Measurements from ENCODE around the gene GPC5. TPM values are rescaled to one million over a fixed set of nuclear protein-coding genes. Genes with fewer than 3 reads are reported as not detected.

GPC5 gene
- total RNA-seq, 2 experiments from 2014 or later: 0.06 TPM; not detected in 1

GRCh38 chr13:92196591-92197256 is 798.3 kb downstream of the GPC5 start:
- CTCF ChIA-PET: no interaction called here
- H3K4me3 Mint-ChIP-seq: no peak overlapping the region
- no peaks in the 10 kb centered on the region for H3K36me3 Mint-ChIP-seq (ENCODE audit: low read depth)
- no peak for DNase-seq
- no peaks in the 10 kb centered on the region for H3K4me1 Mint-ChIP-seq
- POLR2A ChIA-PET: no interaction called here
- H3K9me3 Mint-ChIP-seq: no peaks in the 10 kb centered on the region
- H3K27ac Mint-ChIP-seq: no peak overlapping the region
- H3K27me3 Mint-ChIP-seq: no peaks in the 10 kb centered on the region

GRCh38 chr13:92197669-92198068 is 799.2 kb downstream of the GPC5 start:
- H3K27ac Mint-ChIP-seq: no peak overlapping the region
- ChIA-PET POLR2A (no interaction called here), CTCF (no interaction called here)
- no peaks in the 10 kb centered on the region for H3K9me3 Mint-ChIP-seq
- H3K4me3 Mint-ChIP-seq: no peak overlapping the region
- H3K36me3 Mint-ChIP-seq (ENCODE audit: low read depth): no peaks in the 10 kb centered on the region
- no peaks in the 10 kb centered on the region for H3K4me1 Mint-ChIP-seq
- no peak for DNase-seq
- H3K27me3 Mint-ChIP-seq: no peaks in the 10 kb centered on the region

- Mint-ChIP-seq H3K27me3 (no peaks in the 10 kb centered on the region), H3K9me3 (peaks cover 2% of the 10 kb centered on the region), H3K4me1 (no peaks in the 10 kb centered on the region), H3K36me3 (ENCODE audit: low read depth) (no peaks in the 10 kb centered on the region), H3K27ac (no peak overlapping the region), H3K4me3 (no peak overlapping the region)
- ChIA-PET CTCF (no interaction called here), POLR2A (no interaction called here)
- no peak for DNase-seq
Observed at GRCh38 chr13:92218615-92219014, 820.2 kb downstream of the GPC5 start.

GRCh38 chr13:92221916-92222315 is 823.5 kb downstream of the GPC5 start:
- CTCF ChIA-PET: interaction anchor here (0.6 kb wide), 1 partner anchor 32 kb away, joined by 3 read pairs; no protein-coding TSS in a partner anchor
- POLR2A ChIA-PET: no interaction called here
- peaks cover 2% of the 10 kb centered on the region for H3K9me3 Mint-ChIP-seq
- DNase-seq: no peak
- H3K27me3 Mint-ChIP-seq: no peaks in the 10 kb centered on the region
- no peak overlapping the region for H3K27ac Mint-ChIP-seq
- H3K4me3 Mint-ChIP-seq: no peak overlapping the region
- no peaks in the 10 kb centered on the region for H3K4me1 Mint-ChIP-seq
- no peaks in the 10 kb centered on the region for H3K36me3 Mint-ChIP-seq (ENCODE audit: low read depth)

- no peak overlapping the region for H3K4me3 Mint-ChIP-seq
- no peaks in the 10 kb centered on the region for H3K4me1 Mint-ChIP-seq
- H3K27ac Mint-ChIP-seq: no peak overlapping the region
- CTCF ChIA-PET: no interaction called here
- peaks cover 2% of the 10 kb centered on the region for H3K9me3 Mint-ChIP-seq
- no peak for DNase-seq
- POLR2A ChIA-PET: no interaction called here
- no peaks in the 10 kb centered on the region for H3K36me3 Mint-ChIP-seq (ENCODE audit: low read depth)
- no peaks in the 10 kb centered on the region for H3K27me3 Mint-ChIP-seq
Observed at GRCh38 chr13:92224052-92224821, 825.8 kb downstream of the GPC5 start.

- Mint-ChIP-seq H3K4me1 (no peaks in the 10 kb centered on the region), H3K27me3 (no peaks in the 10 kb centered on the region), H3K4me3 (no peak overlapping the region), H3K36me3 (ENCODE audit: low read depth) (no peaks in the 10 kb centered on the region), H3K27ac (no peak overlapping the region), H3K9me3 (peaks cover 2% of the 10 kb centered on the region)
- no peak for DNase-seq
- ChIA-PET POLR2A (no interaction called here), CTCF (no interaction called here)
Observed at GRCh38 chr13:92224825-92225224, 826.4 kb downstream of the GPC5 start.

GRCh38 chr13:92225861-92226260 is 827.4 kb downstream of the GPC5 start:
- H3K27ac Mint-ChIP-seq: no peak overlapping the region
- ChIA-PET CTCF (no interaction called here), POLR2A (no interaction called here)
- H3K36me3 Mint-ChIP-seq (ENCODE audit: low read depth): no peaks in the 10 kb centered on the region
- no peaks in the 10 kb centered on the region for H3K9me3 Mint-ChIP-seq
- no peak for DNase-seq
- no peaks in the 10 kb centered on the region for H3K27me3 Mint-ChIP-seq
- H3K4me3 Mint-ChIP-seq: no peak overlapping the region
- no peaks in the 10 kb centered on the region for H3K4me1 Mint-ChIP-seq

GRCh38 chr13:92232871-92233270 is 834.5 kb downstream of the GPC5 start:
- DNase-seq: no peak
- POLR2A ChIA-PET: no interaction called here
- Mint-ChIP-seq H3K4me1 (no peaks in the 10 kb centered on the region), H3K9me3 (no peaks in the 10 kb centered on the region), H3K4me3 (no peak overlapping the region), H3K36me3 (ENCODE audit: low read depth) (no peaks in the 10 kb centered on the region), H3K27ac (no peak overlapping the region), H3K27me3 (no peaks in the 10 kb centered on the region)
- CTCF ChIA-PET: no interaction called here

- no peak overlapping the region for H3K4me3 Mint-ChIP-seq
- H3K9me3 Mint-ChIP-seq: peaks cover 3% of the 10 kb centered on the region
- ChIA-PET CTCF (no interaction called here), POLR2A (no interaction called here)
- no peaks in the 10 kb centered on the region for H3K4me1 Mint-ChIP-seq
- no peak for DNase-seq
- H3K36me3 Mint-ChIP-seq (ENCODE audit: low read depth): no peaks in the 10 kb centered on the region
- no peak overlapping the region for H3K27ac Mint-ChIP-seq
- H3K27me3 Mint-ChIP-seq: no peaks in the 10 kb centered on the region
Observed at GRCh38 chr13:92251671-92252210, 853.3 kb downstream of the GPC5 start.

- CTCF ChIA-PET: no interaction called here
- Mint-ChIP-seq H3K27ac (no peak overlapping the region), H3K27me3 (no peaks in the 10 kb centered on the region), H3K4me3 (no peak overlapping the region), H3K36me3 (ENCODE audit: low read depth) (no peaks in the 10 kb centered on the region), H3K9me3 (peaks cover 6% of the 10 kb centered on the region), H3K4me1 (no peaks in the 10 kb centered on the region)
- POLR2A ChIA-PET: no interaction called here
- DNase-seq: no peak
Observed at GRCh38 chr13:92255526-92255925, 857.1 kb downstream of the GPC5 start.

- no peaks in the 10 kb centered on the region for H3K4me1 Mint-ChIP-seq
- no peaks in the 10 kb centered on the region for H3K27me3 Mint-ChIP-seq
- H3K9me3 Mint-ChIP-seq: peaks cover 6% of the 10 kb centered on the region
- DNase-seq: no peak
- H3K36me3 Mint-ChIP-seq (ENCODE audit: low read depth): no peaks in the 10 kb centered on the region
- H3K4me3 Mint-ChIP-seq: no peak overlapping the region
- ChIA-PET POLR2A (no interaction called here), CTCF (no interaction called here)
- H3K27ac Mint-ChIP-seq: no peak overlapping the region
Observed at GRCh38 chr13:92256211-92256610, 857.8 kb downstream of the GPC5 start.

- DNase-seq: no peak
- no peaks in the 10 kb centered on the region for H3K4me1 Mint-ChIP-seq
- ChIA-PET CTCF (no interaction called here), POLR2A (no interaction called here)
- peaks cover 3% of the 10 kb centered on the region for H3K9me3 Mint-ChIP-seq
- no peak overlapping the region for H3K27ac Mint-ChIP-seq
- H3K27me3 Mint-ChIP-seq: no peaks in the 10 kb centered on the region
- H3K36me3 Mint-ChIP-seq (ENCODE audit: low read depth): no peaks in the 10 kb centered on the region
- H3K4me3 Mint-ChIP-seq: no peak overlapping the region
Observed at GRCh38 chr13:92259046-92259445, 860.6 kb downstream of the GPC5 start.

- Mint-ChIP-seq H3K36me3 (ENCODE audit: low read depth) (no peaks in the 10 kb centered on the region), H3K9me3 (peaks cover 3% of the 10 kb centered on the region), H3K4me3 (no peak overlapping the region), H3K4me1 (no peaks in the 10 kb centered on the region), H3K27ac (no peak overlapping the region), H3K27me3 (no peaks in the 10 kb centered on the region)
- no peak for DNase-seq
- ChIA-PET POLR2A (no interaction called here), CTCF (no interaction called here)
Observed at GRCh38 chr13:92259523-92259922, 861.1 kb downstream of the GPC5 start.

- Mint-ChIP-seq H3K4me1 (no peaks in the 10 kb centered on the region), H3K27ac (no peak overlapping the region), H3K36me3 (ENCODE audit: low read depth) (no peaks in the 10 kb centered on the region), H3K4me3 (no peak overlapping the region), H3K27me3 (no peaks in the 10 kb centered on the region), H3K9me3 (peaks cover 3% of the 10 kb centered on the region)
- POLR2A ChIA-PET: no interaction called here
- CTCF ChIA-PET: no interaction called here
- no peak for DNase-seq
Observed at GRCh38 chr13:92260363-92260762, 861.9 kb downstream of the GPC5 start.
